ENCODE results near the gene ARHGEF4. TPM values are rescaled to one million over a fixed set of nuclear protein-coding genes. Genes with fewer than 3 reads are reported as not detected.

The ARHGEF4 gene
- total RNA-seq, 2 donors from 2014 or later, result 50.3 to 54.7 TPM

DNA sequence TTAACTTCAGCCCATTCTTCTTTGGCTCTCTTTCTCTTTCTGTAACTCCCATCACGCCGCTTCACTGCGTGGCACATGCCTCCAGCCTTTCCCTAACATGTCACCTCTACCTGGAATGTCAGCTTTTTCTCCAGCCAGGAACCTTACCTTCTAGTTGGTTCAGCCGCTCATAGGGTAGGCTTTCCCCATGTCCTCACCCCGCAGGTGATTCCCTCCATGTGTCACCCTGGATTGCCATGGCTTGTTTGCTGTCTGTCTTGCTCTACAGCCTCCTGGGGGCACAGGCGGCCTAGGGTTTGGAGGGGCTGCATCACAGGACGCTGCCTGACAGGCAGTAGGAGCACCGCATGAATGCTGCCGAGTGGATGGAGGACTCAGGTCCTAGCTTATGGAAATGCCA is 39.2 kb downstream of the ARHGEF4 start:
- Histone ChIP-seq H3K9ac (ENCODE audit: extremely low read depth, low read length, poor library complexity, severe bottlenecking) (no peak overlapping the region), H3K27me3 (ENCODE audit: control insufficient read depth, insufficient read depth, low read length, poor library complexity, severe bottlenecking) (no peaks in the 10 kb centered on the region), H3K4me1 (ENCODE audit: control insufficient read depth, insufficient read depth, low read length) (no peaks in the 10 kb centered on the region), H3K27ac (ENCODE audit: low read depth, low read length) (no peak overlapping the region), H3K4me3 (ENCODE audit: low read length) (no peak overlapping the region), H3K9me3 (ENCODE audit: control insufficient read depth, low read length) (no peaks in the 10 kb centered on the region), H3K36me3 (ENCODE audit: control insufficient read depth, insufficient read depth, low read length) (no peaks in the 10 kb centered on the region)
- H3K36me3 Mint-ChIP-seq (ENCODE audit: low read depth), result no peaks in the 10 kb centered on the region
- TF ChIP-seq, protein P1, sequence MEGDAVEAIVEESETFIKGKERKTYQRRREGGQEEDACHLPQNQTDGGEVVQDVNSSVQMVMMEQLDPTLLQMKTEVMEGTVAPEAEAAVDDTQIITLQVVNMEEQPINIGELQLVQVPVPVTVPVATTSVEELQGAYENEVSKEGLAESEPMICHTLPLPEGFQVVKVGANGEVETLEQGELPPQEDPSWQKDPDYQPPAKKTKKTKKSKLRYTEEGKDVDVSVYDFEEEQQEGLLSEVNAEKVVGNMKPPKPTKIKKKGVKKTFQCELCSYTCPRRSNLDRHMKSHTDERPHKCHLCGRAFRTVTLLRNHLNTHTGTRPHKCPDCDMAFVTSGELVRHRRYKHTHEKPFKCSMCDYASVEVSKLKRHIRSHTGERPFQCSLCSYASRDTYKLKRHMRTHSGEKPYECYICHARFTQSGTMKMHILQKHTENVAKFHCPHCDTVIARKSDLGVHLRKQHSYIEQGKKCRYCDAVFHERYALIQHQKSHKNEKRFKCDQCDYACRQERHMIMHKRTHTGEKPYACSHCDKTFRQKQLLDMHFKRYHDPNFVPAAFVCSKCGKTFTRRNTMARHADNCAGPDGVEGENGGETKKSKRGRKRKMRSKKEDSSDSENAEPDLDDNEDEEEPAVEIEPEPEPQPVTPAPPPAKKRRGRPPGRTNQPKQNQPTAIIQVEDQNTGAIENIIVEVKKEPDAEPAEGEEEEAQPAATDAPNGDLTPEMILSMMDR (conservative IDR thresholded peaks at IDR 0.05), result no peak
- no peak overlapping the region for H3K4me3 Mint-ChIP-seq
- H3K27ac Mint-ChIP-seq, result no peak overlapping the region
- H3K27me3 Mint-ChIP-seq (ENCODE audit: insufficient read depth), result no peaks in the 10 kb centered on the region
- H3K9me3 Mint-ChIP-seq, result peaks cover 5% of the 10 kb centered on the region
- WGBS, 2 experiments (ENCODE audit: insufficient coverage in 1 of 2, insufficient read length in 1 of 2), result 93 to 98% methylated on average over 7 to 9 of the region's 9 CpGs
- DNase-seq, result peak; percentile 20
- H3K4me1 Mint-ChIP-seq, result peaks cover 6% of the 10 kb centered on the region

DNA sequence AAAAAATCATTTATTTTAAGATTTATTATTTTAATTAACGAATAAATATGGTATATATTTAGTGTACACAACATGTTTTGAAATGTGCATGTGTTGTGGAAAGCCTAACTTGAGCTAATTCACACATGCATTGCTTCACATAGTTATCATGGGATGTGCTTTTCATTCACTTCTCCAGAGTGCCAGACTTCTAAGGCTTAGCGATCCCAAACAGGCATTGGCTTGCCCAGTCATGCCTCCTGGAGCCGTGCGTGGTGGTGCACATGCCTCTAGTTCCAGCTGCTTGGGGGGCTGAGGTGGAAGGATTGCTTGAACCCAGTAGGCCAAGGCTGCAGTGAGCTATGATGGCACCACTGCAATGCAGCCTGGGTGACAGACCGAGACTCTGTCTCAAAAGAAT is 40.5 kb downstream of the ARHGEF4 start:
- no peak overlapping the region for H3K4me3 Mint-ChIP-seq
- 92 to 96% methylated on average over 3 to 5 of the region's 5 CpGs for WGBS, 2 experiments (ENCODE audit: insufficient coverage in 1 of 2, insufficient read length in 1 of 2)
- H3K27me3 ChIP-seq (ENCODE audit: control insufficient read depth, insufficient read depth, low read length, poor library complexity, severe bottlenecking), result no peaks in the 10 kb centered on the region
- no peaks in the 10 kb centered on the region for H3K36me3 ChIP-seq (ENCODE audit: control insufficient read depth, insufficient read depth, low read length)
- peaks cover 2% of the 10 kb centered on the region for H3K4me1 Mint-ChIP-seq
- H3K36me3 Mint-ChIP-seq (ENCODE audit: low read depth), result no peaks in the 10 kb centered on the region
- TF ChIP-seq, protein P1 (conservative IDR thresholded peaks at IDR 0.05), result no peak
- H3K27me3 Mint-ChIP-seq (ENCODE audit: insufficient read depth), result no peaks in the 10 kb centered on the region
- H3K4me1 ChIP-seq (ENCODE audit: control insufficient read depth, insufficient read depth, low read length), result no peaks in the 10 kb centered on the region
- no peak overlapping the region for H3K27ac ChIP-seq (ENCODE audit: low read depth, low read length)
- H3K9me3 ChIP-seq (ENCODE audit: control insufficient read depth, low read length), result no peaks in the 10 kb centered on the region
- H3K9ac ChIP-seq (ENCODE audit: extremely low read depth, low read length, poor library complexity, severe bottlenecking), result no peak overlapping the region
- no peak overlapping the region for H3K27ac Mint-ChIP-seq
- peaks cover 5% of the 10 kb centered on the region for H3K9me3 Mint-ChIP-seq
- DNase-seq, result peak; percentile 22
- no peak overlapping the region for H3K4me3 ChIP-seq (ENCODE audit: low read length)

DNA sequence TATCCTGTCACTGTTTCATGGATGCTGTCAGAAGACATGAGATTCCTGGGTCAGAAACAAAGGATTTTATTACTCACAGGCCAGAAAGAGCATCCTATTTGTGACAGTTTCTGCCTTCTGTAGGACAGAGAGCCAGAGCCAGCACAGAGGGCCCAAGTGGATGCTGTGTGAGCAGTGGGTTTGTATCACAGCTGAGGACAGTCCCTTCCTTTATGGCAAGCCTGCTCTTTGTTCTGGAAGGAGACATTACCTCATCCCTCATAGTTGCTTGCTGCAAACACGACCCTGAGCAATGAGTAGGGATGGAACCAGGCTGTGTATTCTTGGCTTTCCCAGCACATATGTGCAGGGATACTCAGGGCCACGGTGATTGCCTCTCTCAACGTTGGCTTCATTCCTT is 41.6 kb downstream of the ARHGEF4 start:
- Mint-ChIP-seq H3K9me3 (peaks cover 5% of the 10 kb centered on the region), H3K27ac (no peak overlapping the region), H3K4me1 (no peaks in the 10 kb centered on the region), H3K36me3 (ENCODE audit: low read depth) (no peaks in the 10 kb centered on the region), H3K27me3 (ENCODE audit: insufficient read depth) (no peaks in the 10 kb centered on the region), H3K4me3 (no peak overlapping the region)
- Histone ChIP-seq H3K9me3 (ENCODE audit: control insufficient read depth, low read length) (no peaks in the 10 kb centered on the region), H3K36me3 (ENCODE audit: control insufficient read depth, insufficient read depth, low read length) (no peaks in the 10 kb centered on the region), H3K27ac (ENCODE audit: low read depth, low read length) (no peak overlapping the region), H3K4me3 (ENCODE audit: low read length) (no peak overlapping the region), H3K9ac (ENCODE audit: extremely low read depth, low read length, poor library complexity, severe bottlenecking) (no peak overlapping the region), H3K27me3 (ENCODE audit: control insufficient read depth, insufficient read depth, low read length, poor library complexity, severe bottlenecking) (no peaks in the 10 kb centered on the region), H3K4me1 (ENCODE audit: control insufficient read depth, insufficient read depth, low read length) (no peaks in the 10 kb centered on the region)
- TF ChIP-seq, protein P1 (conservative IDR thresholded peaks at IDR 0.05), result no peak
- peak; percentile 32 for DNase-seq
- WGBS, 2 experiments (ENCODE audit: insufficient coverage in 1 of 2, insufficient read length in 1 of 2), result 78 to 85% methylated on average over 3 of the region's 3 CpGs
